Activated T-cell treated with anti-CD3 and anti-CD28 coated beads, Interleukin-2, amount 50 U/mL, for 4 hours (primary cell): ENCODE results near the gene COL18A1. TPM values are rescaled to one million over a fixed set of nuclear protein-coding genes. Genes with fewer than 3 reads are reported as not detected.

Source experiments
- ATAC-seq, 2 donors: fragments of 200-7000 bp; cut with Tn5 transposase; one replicate each; pipeline ENCODE4 v1.10.0; 2021
- DNase-seq: peaks from one replicate; pipeline ENCODE4 v3.0.0-alpha.2; 2020
- H3K27me3 Mint-ChIP-seq: one replicate; pipeline ENCODE4 v1.8.0; 2021; ENCODE audit warnings: low read depth, mixed read lengths
- H3K36me3 Mint-ChIP-seq: one replicate; pipeline ENCODE4 v1.8.0; 2022; ENCODE audit warnings: mixed read lengths; ENCODE audit not compliant: insufficient read depth
- H3K4me1 Mint-ChIP-seq: one replicate; pipeline ENCODE4 v1.8.0; 2021; ENCODE audit warnings: low read depth, mixed read lengths
- H3K4me3 Mint-ChIP-seq: one replicate; pipeline ENCODE4 v1.8.0; 2021; ENCODE audit warnings: mild to moderate bottlenecking, moderate library complexity, mixed read lengths
- H3K9me3 Mint-ChIP-seq: one replicate; pipeline ENCODE4 v1.8.0; 2021; ENCODE audit warnings: mixed read lengths
- total RNA-seq, 3 donors: library from RNA; stranded (reverse); gene quantifications; one replicate each; pipeline ENCODE4 v1.2.1, GENCODE V29; 2021

Gene COL18A1
- total RNA-seq, 3 donors from 2014 or later, result 15.0 to 19.9 (median 15.4) TPM

- Mint-ChIP-seq H3K36me3 (no peaks in the 10 kb centered on the region), H3K4me3 (no peak overlapping the region), H3K27me3 (no peaks in the 10 kb centered on the region), H3K9me3 (no peaks in the 10 kb centered on the region), H3K4me1 (peaks cover 38% of the 10 kb centered on the region)
- no peak for DNase-seq
- ATAC-seq, result no peak
Measured at GRCh38 chr21:45473496-45474322, 68.7 kb downstream of the COL18A1 start.

- Mint-ChIP-seq H3K36me3 (no peaks in the 10 kb centered on the region), H3K27me3 (no peaks in the 10 kb centered on the region), H3K4me1 (peaks cover 45% of the 10 kb centered on the region), H3K4me3 (no peak overlapping the region), H3K9me3 (no peaks in the 10 kb centered on the region)
- ATAC-seq (no peak), DNase-seq (no peak)
Measured at GRCh38 chr21:45474323-45474950, 69.5 kb downstream of the COL18A1 start.

- Mint-ChIP-seq H3K4me3 (no peak overlapping the region), H3K36me3 (no peaks in the 10 kb centered on the region), H3K27me3 (no peaks in the 10 kb centered on the region), H3K9me3 (no peaks in the 10 kb centered on the region), H3K4me1 (peaks cover 47% of the 10 kb centered on the region)
- ATAC-seq, result no peak
- DNase-seq, result no peak
Measured at GRCh38 chr21:45475004-45475685, 70.2 kb downstream of the COL18A1 start.

DNA sequence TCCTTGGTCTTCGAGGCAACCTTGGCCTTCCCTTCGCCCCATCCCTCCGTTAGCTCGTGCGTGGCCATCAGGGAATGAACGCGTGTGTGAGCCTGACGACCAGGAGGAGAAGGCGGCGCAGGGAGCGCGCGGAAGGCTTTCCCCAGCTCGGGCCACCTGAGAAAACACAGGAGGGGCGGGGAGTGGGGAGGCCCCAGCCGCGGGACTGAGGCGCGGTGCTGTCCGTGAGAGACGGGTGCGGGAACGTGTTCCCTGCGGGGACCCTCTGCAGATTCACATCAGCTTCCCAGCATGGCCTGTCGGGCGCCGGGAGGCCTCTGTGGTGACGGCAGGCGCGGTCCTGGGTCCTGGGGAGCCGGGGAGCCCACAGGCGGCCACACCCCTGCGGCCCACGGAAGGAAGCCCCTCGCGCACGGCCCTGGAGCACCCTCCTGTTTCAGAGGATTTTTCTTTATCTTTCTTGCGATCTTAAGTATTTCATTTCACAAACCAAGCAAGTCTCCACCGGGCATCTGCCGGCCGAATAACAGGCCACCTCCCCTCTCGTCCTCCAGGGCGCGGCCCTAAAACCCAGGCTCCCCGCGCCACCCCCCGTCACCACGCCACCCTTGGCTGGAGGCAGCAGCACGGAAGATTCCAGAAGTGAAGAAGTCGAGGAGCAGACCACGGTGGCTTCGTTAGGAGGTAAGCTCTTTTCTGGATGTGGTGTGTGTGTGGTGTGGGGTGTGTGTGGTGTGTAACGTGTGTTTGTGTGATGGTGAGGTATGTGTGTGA is 71.0 kb downstream of the COL18A1 start:
- H3K36me3 Mint-ChIP-seq, result no peaks in the 10 kb centered on the region
- peaks cover 41% of the 10 kb centered on the region for H3K4me1 Mint-ChIP-seq
- ATAC-seq (no peak), DNase-seq (no peak)
- no peaks in the 10 kb centered on the region for H3K27me3 Mint-ChIP-seq
- H3K4me3 Mint-ChIP-seq, result no peak overlapping the region
- H3K9me3 Mint-ChIP-seq, result no peaks in the 10 kb centered on the region

DNA sequence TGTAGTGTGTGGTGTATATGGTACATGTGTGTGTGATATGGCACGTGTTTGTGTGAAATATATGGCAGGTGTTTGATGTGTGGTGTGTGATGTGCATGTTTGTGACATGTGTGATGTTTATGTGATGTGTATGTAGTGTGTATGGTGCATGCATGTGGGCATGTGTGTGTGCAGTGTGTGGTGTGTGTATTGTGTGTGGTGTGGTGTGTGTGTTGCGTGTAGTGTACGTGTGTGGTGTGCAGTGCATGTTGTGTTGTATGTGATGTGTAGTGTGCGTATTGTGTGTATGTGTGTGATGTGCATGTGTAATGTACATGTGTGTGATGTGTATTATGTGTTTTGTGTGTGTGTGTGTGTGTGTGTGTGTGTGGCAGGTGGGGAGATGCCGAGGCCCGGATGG is 71.6 kb downstream of the COL18A1 start:
- H3K9me3 Mint-ChIP-seq, result no peaks in the 10 kb centered on the region
- peaks cover 35% of the 10 kb centered on the region for H3K4me1 Mint-ChIP-seq
- no peak overlapping the region for H3K4me3 Mint-ChIP-seq
- no peaks in the 10 kb centered on the region for H3K27me3 Mint-ChIP-seq
- no peak for ATAC-seq
- H3K36me3 Mint-ChIP-seq, result no peaks in the 10 kb centered on the region
- DNase-seq, result no peak

GRCh38 chr21:45477176-45478114 is 72.5 kb downstream of the COL18A1 start:
- ATAC-seq (no peak), DNase-seq (no peak)
- Mint-ChIP-seq H3K4me3 (peak overlapping the region; percentile 88), H3K4me1 (peaks cover 39% of the 10 kb centered on the region), H3K27me3 (no peaks in the 10 kb centered on the region), H3K36me3 (no peaks in the 10 kb centered on the region), H3K9me3 (no peaks in the 10 kb centered on the region)

- DNase-seq (peak; percentile 80), ATAC-seq (peak; percentile 72 to 88)
- H3K4me3 Mint-ChIP-seq, result peak overlapping the region; percentile 88
- no peaks in the 10 kb centered on the region for H3K9me3 Mint-ChIP-seq
- no peaks in the 10 kb centered on the region for H3K27me3 Mint-ChIP-seq
- no peaks in the 10 kb centered on the region for H3K36me3 Mint-ChIP-seq
- peaks cover 45% of the 10 kb centered on the region for H3K4me1 Mint-ChIP-seq
Measured at GRCh38 chr21:45478115-45478801, 73.3 kb downstream of the COL18A1 start.

DNA sequence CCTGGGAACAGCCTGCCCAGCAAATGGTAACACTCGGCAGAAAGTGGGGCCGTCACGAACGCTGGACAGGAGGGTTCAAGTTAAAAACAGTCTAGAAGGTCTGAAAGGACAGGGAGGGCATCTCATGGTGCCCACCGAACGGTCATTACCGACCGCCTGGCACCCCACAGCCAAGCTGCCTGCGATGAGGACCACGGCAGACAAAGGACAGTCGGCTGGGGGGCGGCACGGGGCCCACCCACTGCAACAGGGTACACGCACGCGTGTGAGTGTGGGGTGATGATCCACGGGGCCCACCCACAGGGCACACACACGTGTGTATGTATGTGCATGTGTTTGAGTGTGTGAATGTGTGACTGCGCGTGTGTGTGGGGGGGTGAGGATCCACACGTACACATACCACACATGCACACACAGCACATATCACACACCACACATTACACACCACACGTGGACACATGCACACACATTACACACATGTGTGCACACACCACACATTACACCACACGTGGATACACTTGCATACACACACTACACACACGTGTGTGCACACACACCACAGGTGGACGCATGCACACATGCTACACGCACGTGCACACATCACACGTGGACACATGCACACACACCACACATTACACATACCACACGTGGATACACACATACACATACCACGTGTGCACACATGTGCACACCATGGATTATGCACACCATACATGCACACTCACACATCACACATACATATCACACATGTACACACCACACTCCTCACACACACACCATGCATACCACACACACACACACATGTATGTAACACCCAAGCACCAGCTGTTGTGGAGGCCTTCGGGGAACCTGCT is 74.1 kb downstream of the COL18A1 start:
- Mint-ChIP-seq H3K4me3 (peak overlapping the region; percentile 88), H3K9me3 (no peaks in the 10 kb centered on the region), H3K4me1 (peaks cover 49% of the 10 kb centered on the region), H3K27me3 (no peaks in the 10 kb centered on the region), H3K36me3 (no peaks in the 10 kb centered on the region)
- ATAC-seq (no peak), DNase-seq (no peak)

DNA sequence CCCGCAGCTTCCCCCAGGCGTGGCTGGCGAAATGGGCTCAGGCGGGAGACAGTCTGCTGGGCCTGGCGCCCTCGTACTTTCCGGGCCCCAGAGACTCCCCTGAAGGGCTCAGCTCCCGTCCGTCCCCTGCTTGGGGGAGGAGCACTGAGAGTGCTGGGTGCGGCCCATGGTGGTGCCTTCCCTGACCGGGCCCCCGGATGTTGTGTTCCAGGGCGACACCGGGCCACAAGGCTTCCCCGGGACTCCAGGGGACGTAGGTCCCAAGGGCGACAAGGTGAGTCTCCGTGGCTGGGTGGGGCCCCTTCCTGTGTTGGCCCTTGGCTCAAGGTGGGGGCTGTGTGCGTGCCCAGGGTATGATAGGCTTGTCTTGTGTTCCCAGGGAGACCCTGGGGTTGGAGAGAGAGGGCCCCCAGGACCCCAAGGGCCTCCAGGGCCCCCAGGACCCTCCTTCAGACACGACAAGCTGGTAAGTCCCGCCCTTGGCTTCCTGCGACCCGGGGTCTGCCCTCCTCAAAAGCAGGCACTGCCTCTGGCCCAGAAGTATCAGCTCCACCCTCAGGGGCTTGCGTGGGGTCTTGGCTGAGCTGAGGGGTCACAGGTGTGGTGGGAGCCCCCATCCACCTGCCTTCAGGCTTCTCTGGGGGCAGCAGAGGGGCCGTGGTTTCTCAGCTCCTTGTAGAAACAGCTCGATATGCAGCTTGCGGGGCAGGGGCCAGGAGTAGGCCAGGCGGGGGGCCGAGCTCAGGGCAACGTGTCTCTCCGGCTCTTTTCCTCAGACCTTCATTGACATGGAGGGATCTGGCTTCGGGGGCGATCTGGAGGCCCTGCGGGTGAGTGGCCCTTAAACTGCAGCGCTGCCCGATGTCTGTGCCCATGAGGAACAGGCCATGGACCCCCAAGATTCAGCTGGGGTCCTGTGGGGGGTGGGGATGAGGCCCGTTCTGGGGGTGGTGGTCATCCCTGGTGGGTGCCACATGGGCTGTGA is 75.0 kb downstream of the COL18A1 start:
- peaks cover 50% of the 10 kb centered on the region for H3K4me1 Mint-ChIP-seq
- DNase-seq (no peak), ATAC-seq (peak in 1 of 2 donors; percentile 20)
- H3K9me3 Mint-ChIP-seq, result no peaks in the 10 kb centered on the region
- no peaks in the 10 kb centered on the region for H3K36me3 Mint-ChIP-seq
- H3K27me3 Mint-ChIP-seq, result no peaks in the 10 kb centered on the region
- H3K4me3 Mint-ChIP-seq, result peak overlapping the region; percentile 70

- Mint-ChIP-seq H3K36me3 (no peaks in the 10 kb centered on the region), H3K4me3 (no peak overlapping the region), H3K4me1 (peaks cover 50% of the 10 kb centered on the region), H3K9me3 (no peaks in the 10 kb centered on the region), H3K27me3 (no peaks in the 10 kb centered on the region)
- ATAC-seq, result no peak
- no peak for DNase-seq
Measured at GRCh38 chr21:45480701-45481500, 75.9 kb downstream of the COL18A1 start.

DNA sequence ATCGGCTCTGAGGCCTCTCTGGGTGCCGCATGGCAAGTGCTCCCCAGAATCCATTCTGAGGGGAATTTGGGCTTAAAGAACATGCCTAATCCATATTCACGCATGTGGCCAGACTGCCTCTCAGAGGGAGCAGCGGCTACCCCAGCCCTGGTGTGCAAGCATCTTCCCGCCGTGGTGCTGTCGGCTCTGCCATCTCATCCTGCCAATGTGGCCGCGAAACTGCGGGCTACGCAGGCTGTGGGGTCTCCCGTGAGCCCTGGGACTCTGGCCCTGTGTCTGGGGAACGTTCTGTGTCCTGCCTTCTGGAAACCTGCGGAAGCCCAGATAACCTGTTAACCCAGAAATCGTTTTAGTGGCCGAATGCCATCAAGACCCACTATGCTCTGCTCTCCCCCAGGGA is 76.6 kb downstream of the COL18A1 start:
- Mint-ChIP-seq H3K36me3 (no peaks in the 10 kb centered on the region), H3K27me3 (no peaks in the 10 kb centered on the region), H3K9me3 (no peaks in the 10 kb centered on the region), H3K4me3 (no peak overlapping the region), H3K4me1 (peaks cover 49% of the 10 kb centered on the region)
- DNase-seq, result no peak
- no peak for ATAC-seq
